WTC11 (cell line): ENCODE measurements around the gene TLNRD1.

Experiments used
- CBFB ChIP-seq: sonication (generic); formaldehyde crosslinking; IDR thresholded peaks from 2 replicates; pipeline ENCODE4 v1.8.1; 2022; ENCODE audit warnings: mild to moderate bottlenecking, low read depth, missing genetic modification reagents
- ELF4 ChIP-seq: sonication (generic); formaldehyde crosslinking; IDR thresholded peaks from 2 replicates; pipeline ENCODE4 v1.8.1; 2022; ENCODE audit warnings: low read depth, mild to moderate bottlenecking, moderate library complexity, missing genetic modification reagents
- JUN ChIP-seq: sonication (generic); formaldehyde crosslinking; IDR thresholded peaks from 2 replicates; pipeline ENCODE4 v1.8.0; 2023; ENCODE audit warnings: mild to moderate bottlenecking, missing genetic modification reagents
- NFYB ChIP-seq: sonication (generic); formaldehyde crosslinking; conservative IDR thresholded peaks from 2 replicates; pipeline ENCODE4 v1.8.0; 2022; ENCODE audit warnings: low read depth, missing genetic modification reagents
- NR2C2 ChIP-seq: sonication (generic); formaldehyde crosslinking; IDR thresholded peaks from 2 replicates; pipeline ENCODE4 v1.8.0; 2022; ENCODE audit warnings: mild to moderate bottlenecking, missing genetic modification reagents
- NR3C1 ChIP-seq: sonication (generic); formaldehyde crosslinking; conservative IDR thresholded peaks from 2 replicates; pipeline ENCODE4 v1.8.1; 2023; ENCODE audit warnings: low read depth, mild to moderate bottlenecking, missing genetic modification reagents
- SMAD3 ChIP-seq: sonication (generic); formaldehyde crosslinking; IDR thresholded peaks from 2 replicates; pipeline ENCODE4 v1.8.0; 2022; ENCODE audit warnings: missing genetic modification reagents, mild to moderate bottlenecking, borderline replicate concordance
- SP1 ChIP-seq: sonication (generic); formaldehyde crosslinking; conservative IDR thresholded peaks from 2 replicates; pipeline ENCODE4 v1.8.1; 2022; ENCODE audit warnings: missing genetic modification reagents
- ZBTB21 ChIP-seq: sonication (generic); formaldehyde crosslinking; IDR thresholded peaks from 2 replicates; pipeline ENCODE4 v1.8.1; 2023; ENCODE audit warnings: mild to moderate bottlenecking, missing genetic modification reagents, borderline replicate concordance
- TF ChIP-seq, protein P1 (sequence below): fragments of 200-600 bp; IDR thresholded peaks from 2 replicates; pipeline ENCODE4 v1.8.0; 2022; ENCODE audit warnings: antibody characterized with exemption
- TF ChIP-seq, protein P2 (sequence below): sonication (generic); formaldehyde crosslinking; conservative IDR thresholded peaks from 2 replicates; pipeline ENCODE4 v1.8.1; 2022; ENCODE audit warnings: mild to moderate bottlenecking, missing genetic modification reagents

DNA sequence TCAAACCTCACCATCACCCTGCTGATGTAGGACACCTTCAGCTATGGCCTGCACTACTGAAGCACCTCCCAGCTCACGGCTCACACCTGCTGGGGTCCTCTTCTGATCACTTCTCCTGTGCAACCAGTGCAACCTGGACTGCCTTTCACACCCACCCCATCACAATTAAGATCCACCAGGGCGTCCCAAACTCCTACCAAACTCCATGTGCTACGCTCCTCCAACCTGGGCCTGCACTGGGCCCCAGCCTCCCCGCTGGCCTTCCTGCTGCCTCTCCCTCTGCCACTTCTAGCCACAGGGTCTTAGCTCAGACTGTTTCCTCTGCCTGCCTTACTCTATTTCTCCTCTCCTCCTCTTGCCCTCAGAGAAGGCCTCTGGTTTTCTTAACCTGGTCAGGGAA lies 23.9 kb upstream of the TLNRD1 start:
- no peak for TF ChIP-seq NR3C1
- TF ChIP-seq, protein P1, sequence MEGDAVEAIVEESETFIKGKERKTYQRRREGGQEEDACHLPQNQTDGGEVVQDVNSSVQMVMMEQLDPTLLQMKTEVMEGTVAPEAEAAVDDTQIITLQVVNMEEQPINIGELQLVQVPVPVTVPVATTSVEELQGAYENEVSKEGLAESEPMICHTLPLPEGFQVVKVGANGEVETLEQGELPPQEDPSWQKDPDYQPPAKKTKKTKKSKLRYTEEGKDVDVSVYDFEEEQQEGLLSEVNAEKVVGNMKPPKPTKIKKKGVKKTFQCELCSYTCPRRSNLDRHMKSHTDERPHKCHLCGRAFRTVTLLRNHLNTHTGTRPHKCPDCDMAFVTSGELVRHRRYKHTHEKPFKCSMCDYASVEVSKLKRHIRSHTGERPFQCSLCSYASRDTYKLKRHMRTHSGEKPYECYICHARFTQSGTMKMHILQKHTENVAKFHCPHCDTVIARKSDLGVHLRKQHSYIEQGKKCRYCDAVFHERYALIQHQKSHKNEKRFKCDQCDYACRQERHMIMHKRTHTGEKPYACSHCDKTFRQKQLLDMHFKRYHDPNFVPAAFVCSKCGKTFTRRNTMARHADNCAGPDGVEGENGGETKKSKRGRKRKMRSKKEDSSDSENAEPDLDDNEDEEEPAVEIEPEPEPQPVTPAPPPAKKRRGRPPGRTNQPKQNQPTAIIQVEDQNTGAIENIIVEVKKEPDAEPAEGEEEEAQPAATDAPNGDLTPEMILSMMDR = no peak
- no peak for TF ChIP-seq SP1 (CRISPR knock-in tag)
- no peak for TF ChIP-seq NR2C2
- no peak for TF ChIP-seq SMAD3
- no peak for TF ChIP-seq NFYB (CRISPR knock-in tag)
- TF ChIP-seq, protein P2, sequence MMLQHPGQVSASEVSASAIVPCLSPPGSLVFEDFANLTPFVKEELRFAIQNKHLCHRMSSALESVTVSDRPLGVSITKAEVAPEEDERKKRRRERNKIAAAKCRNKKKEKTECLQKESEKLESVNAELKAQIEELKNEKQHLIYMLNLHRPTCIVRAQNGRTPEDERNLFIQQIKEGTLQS (CRISPR knock-in tag) = no peak
- TF ChIP-seq ZBTB21 (CRISPR knock-in tag) = no peak
- no peak for TF ChIP-seq JUN (CRISPR knock-in tag)
- no peak for TF ChIP-seq ELF4 (CRISPR knock-in tag)
- TF ChIP-seq CBFB (CRISPR knock-in tag) = no peak
